ENCODE data around the gene PLXNB1.

Gene PLXNB1

DNA sequence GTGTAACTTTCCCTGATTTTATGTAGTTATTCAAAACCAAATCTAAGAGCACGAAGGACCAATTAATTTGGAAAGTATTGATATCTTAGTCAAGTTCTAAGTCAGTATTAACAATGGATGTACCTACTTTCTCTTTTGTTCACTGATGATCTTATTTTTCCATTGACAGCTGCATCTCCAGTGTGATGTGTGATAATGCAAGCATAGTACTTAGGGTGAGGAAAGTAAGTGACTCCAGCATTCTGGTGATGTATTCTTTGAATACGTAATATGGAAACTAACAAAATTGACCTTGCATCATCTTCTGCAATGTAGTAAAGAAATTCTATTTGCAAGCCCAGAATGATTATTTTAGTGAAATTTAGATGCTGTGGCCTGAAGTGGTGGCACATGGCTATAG lies 35.5 kb downstream of the PLXNB1 start:
- no peak for DNase-seq
- Histone ChIP-seq H3K4me3 (ENCODE audit: low read depth, low read length) (no peak overlapping the region), H3K27ac (no peak overlapping the region), H3K27me3 (ENCODE audit: insufficient read depth, low read depth, severe bottlenecking) (no peaks in the 10 kb centered on the region), H3K9me3 (ENCODE audit: severe bottlenecking) (no peaks in the 10 kb centered on the region), H3K36me3 (no peaks in the 10 kb centered on the region)
- TF ChIP-seq, protein P1, sequence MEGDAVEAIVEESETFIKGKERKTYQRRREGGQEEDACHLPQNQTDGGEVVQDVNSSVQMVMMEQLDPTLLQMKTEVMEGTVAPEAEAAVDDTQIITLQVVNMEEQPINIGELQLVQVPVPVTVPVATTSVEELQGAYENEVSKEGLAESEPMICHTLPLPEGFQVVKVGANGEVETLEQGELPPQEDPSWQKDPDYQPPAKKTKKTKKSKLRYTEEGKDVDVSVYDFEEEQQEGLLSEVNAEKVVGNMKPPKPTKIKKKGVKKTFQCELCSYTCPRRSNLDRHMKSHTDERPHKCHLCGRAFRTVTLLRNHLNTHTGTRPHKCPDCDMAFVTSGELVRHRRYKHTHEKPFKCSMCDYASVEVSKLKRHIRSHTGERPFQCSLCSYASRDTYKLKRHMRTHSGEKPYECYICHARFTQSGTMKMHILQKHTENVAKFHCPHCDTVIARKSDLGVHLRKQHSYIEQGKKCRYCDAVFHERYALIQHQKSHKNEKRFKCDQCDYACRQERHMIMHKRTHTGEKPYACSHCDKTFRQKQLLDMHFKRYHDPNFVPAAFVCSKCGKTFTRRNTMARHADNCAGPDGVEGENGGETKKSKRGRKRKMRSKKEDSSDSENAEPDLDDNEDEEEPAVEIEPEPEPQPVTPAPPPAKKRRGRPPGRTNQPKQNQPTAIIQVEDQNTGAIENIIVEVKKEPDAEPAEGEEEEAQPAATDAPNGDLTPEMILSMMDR (IDR thresholded peaks at IDR 0.05; ENCODE audit: low read depth, low read length) = no peak

DNA sequence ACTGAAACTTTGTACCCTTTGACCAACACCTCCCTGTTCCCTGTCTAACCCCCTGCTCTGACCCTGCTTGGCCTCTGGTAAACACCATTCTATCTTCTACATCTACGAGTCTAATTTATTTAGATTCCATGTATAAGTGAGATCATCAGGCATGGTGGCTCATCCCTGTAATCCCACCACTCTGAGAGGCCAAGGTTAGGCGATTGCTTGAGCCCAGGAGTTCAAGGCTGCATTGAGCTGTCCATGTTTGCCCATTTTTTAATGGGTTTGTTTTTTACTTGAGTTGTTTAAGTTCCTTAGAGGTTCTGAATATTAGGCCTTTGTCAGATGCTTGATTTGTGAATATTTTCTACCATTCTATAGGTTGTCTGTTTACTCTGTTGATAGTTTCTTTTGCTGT lies 40.9 kb downstream of the PLXNB1 start:
- H3K9me3 ChIP-seq (ENCODE audit: severe bottlenecking) = no peaks in the 10 kb centered on the region
- DNase-seq = no peak
- no peaks in the 10 kb centered on the region for H3K27me3 ChIP-seq (ENCODE audit: insufficient read depth, low read depth, severe bottlenecking)
- no peaks in the 10 kb centered on the region for H3K36me3 ChIP-seq
- TF ChIP-seq, protein P1 (IDR thresholded peaks at IDR 0.05; ENCODE audit: low read depth, low read length) = no peak
- H3K4me3 ChIP-seq (ENCODE audit: low read depth, low read length) = no peak overlapping the region
- no peak overlapping the region for H3K27ac ChIP-seq

DNA sequence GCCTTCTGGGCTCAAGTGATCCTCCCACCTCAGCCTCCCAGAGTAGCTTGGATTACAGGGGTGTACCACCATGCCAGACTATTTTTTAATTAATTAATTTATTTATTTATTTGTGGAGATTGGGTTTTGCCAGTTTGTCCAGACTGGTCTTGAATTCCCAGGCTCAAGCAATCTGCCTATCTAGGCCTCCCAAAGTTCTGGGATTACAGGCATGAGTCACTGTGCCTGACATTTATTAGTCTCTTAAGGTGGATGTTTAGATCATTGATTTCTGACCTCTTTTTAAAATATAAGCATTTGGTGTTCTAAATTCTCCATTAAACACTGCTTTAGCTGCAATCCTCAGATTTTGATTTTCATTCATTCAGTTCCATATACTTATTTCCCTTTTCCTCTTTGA lies 42.3 kb downstream of the PLXNB1 start:
- no peak overlapping the region for H3K4me3 ChIP-seq (ENCODE audit: low read depth, low read length)
- H3K27ac ChIP-seq = no peak overlapping the region
- no peaks in the 10 kb centered on the region for H3K27me3 ChIP-seq (ENCODE audit: insufficient read depth, low read depth, severe bottlenecking)
- no peak for DNase-seq
- TF ChIP-seq, protein P1 (IDR thresholded peaks at IDR 0.05; ENCODE audit: low read depth, low read length) = no peak
- no peaks in the 10 kb centered on the region for H3K9me3 ChIP-seq (ENCODE audit: severe bottlenecking)
- no peaks in the 10 kb centered on the region for H3K36me3 ChIP-seq

DNA sequence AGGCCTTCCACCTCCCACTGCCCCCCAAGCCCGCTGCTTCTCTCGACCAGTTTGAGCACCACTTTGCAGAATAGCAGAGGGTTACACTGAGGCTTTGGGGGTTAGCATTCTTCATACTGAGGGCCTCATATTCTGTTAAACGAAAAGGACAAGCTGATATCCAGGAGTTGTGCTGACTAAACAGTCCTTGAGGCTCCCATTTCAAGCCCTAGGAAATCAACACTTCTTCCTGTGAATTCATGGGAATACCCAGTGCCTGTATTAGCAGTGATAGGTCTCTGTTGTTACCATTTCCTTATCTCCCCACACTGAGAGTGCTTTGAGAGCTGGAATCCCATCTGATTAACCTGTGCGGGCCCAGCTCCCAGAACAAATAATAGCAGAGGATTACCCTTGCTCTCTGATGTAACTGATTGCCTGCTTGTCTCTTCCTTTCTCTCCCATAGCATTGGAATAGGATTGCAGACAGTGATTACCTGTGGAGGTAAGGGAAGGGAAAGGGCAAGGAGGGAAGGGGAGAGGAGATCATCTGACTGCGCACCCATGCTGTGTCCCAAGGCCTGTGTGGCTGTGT lies 56.9 kb downstream of the PLXNB1 start:
- Histone ChIP-seq H3K27ac (no peak overlapping the region), H3K9me3 (ENCODE audit: severe bottlenecking) (no peaks in the 10 kb centered on the region), H3K27me3 (ENCODE audit: insufficient read depth, low read depth, severe bottlenecking) (no peaks in the 10 kb centered on the region), H3K4me3 (ENCODE audit: low read depth, low read length) (no peak overlapping the region), H3K36me3 (no peaks in the 10 kb centered on the region)
- DNase-seq = peak; percentile 25
- TF ChIP-seq, protein P1 (IDR thresholded peaks at IDR 0.05; ENCODE audit: low read depth, low read length) = no peak

DNA sequence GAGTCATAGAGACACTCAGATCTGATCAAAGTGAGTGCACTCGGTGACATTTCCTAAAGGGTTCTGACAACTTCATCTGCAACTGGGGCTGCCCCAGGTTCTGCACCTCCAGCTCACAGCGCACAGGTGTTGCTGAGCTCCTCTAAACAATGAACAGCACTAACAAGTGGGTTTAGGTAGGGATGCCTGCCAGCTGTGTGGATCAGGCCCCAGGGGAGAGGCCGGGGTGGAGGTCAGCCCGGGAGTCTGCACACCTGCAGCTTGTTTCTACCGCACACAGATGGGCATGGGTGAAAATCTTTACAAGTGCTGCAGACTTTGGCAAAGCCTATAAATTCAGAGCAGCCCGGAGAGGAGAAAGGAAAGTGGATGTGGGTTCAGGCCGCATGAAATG lies 57.5 kb downstream of the PLXNB1 start:
- H3K9me3 ChIP-seq (ENCODE audit: severe bottlenecking) = no peaks in the 10 kb centered on the region
- H3K36me3 ChIP-seq = no peaks in the 10 kb centered on the region
- no peaks in the 10 kb centered on the region for H3K27me3 ChIP-seq (ENCODE audit: insufficient read depth, low read depth, severe bottlenecking)
- H3K4me3 ChIP-seq (ENCODE audit: low read depth, low read length) = no peak overlapping the region
- H3K27ac ChIP-seq = no peak overlapping the region
- DNase-seq = no peak
- TF ChIP-seq, protein P1 (IDR thresholded peaks at IDR 0.05; ENCODE audit: low read depth, low read length) = no peak

Measured in WERI-Rb-1 (cell line).